Neural cell (in vitro differentiated cells): ENCODE measurements around the gene TRIM14.

ENCODE experiments used
- CTCF ChIP-seq: fragments of 450-650 bp; IDR thresholded peaks from 2 replicates; pipeline ENCODE4 v1.5.1; 2014; ENCODE audit warnings: antibody characterized with exemption, mild to moderate bottlenecking, moderate library complexity; ENCODE audit not compliant: poor library complexity, severe bottlenecking
- MXI1 ChIP-seq: fragments of 450-650 bp; conservative IDR thresholded peaks from 2 replicates; pipeline ENCODE4 v1.6.1; 2014; ENCODE audit warnings: antibody characterized with exemption, mild to moderate bottlenecking; ENCODE audit not compliant: poor library complexity, severe bottlenecking

GRCh38 chr9:98148486-98148885 is 29.5 kb upstream of the TRIM14 start:
- TF ChIP-seq CTCF (no peak), MXI1 (no peak)
